Measurements from ENCODE around the gene HAP1. TPM values are rescaled to one million over a fixed set of nuclear protein-coding genes. Genes with fewer than 3 reads are reported as not detected.

HAP1 gene
- total RNA-seq, 1 experiment from 2014 or later: 3.2 TPM

- peak overlapping the region; percentile 92 for H3K27ac Mint-ChIP-seq (ENCODE audit: unreplicated experiment)
- DNase-seq: no peak
- peak overlapping the region; percentile 64 for H3K4me3 Mint-ChIP-seq (ENCODE audit: unreplicated experiment)
- Histone ChIP-seq H3K9me3 (no peaks in the 10 kb centered on the region), H3K36me3 (ENCODE audit: control insufficient read depth, insufficient read depth, low read length) (peaks cover 17% of the 10 kb centered on the region), H3K27me3 (replicated peaks; ENCODE audit: control insufficient read depth, insufficient read depth, low read length) (no peaks in the 10 kb centered on the region), H3K4me1 (peaks cover 74% of the 10 kb centered on the region), H3K4me3 (ENCODE audit: low read depth, low read length) (no peak overlapping the region)
- TF ChIP-seq CTCF (IDR thresholded peaks at IDR 0.05; ENCODE audit: insufficient read depth in 1 of 2, low read depth in 1 of 2, low read length in 1 of 2, severe bottlenecking in 1 of 2, unreplicated experiment in 1 of 2): no peak
- no peaks in the 10 kb centered on the region for H3K9me3 Mint-ChIP-seq (ENCODE audit: unreplicated experiment)
- H3K36me3 Mint-ChIP-seq (ENCODE audit: insufficient read depth, unreplicated experiment): peaks cover 97% of the 10 kb centered on the region
- H3K27me3 Mint-ChIP-seq (ENCODE audit: insufficient read depth, unreplicated experiment): no peaks in the 10 kb centered on the region
- ChIA-PET CTCF (interaction anchor here (0.8 to 1.6 kb wide), 6 partner anchors 11 to 38 kb away, joined by 3 to 12 read pairs (median 4); partner anchors contain the start of genes JUP and P3H4), POLR2A (interaction anchor here (0.6 to 3.0 kb wide), 5 partner anchors 8 to 39 kb away, joined by 3 to 24 read pairs (median 4); partner anchors contain the start of genes FKBP10, JUP and P3H4)
- H3K4me1 Mint-ChIP-seq (ENCODE audit: low read depth, unreplicated experiment): peaks cover 41% of the 10 kb centered on the region
- intact Hi-C loops (cut with micrococcal nuclease; ENCODE audit: unreplicated experiment): no loop called here
- BruUV-seq (replicated peaks): no TSS peak
Measured at GRCh38 chr17:41773731-41774193, 39.3 kb upstream of the HAP1 start.

GRCh38 chr17:41773190-41773588 lies 38.7 kb upstream of the HAP1 start:
- no peaks in the 10 kb centered on the region for H3K9me3 ChIP-seq
- H3K36me3 Mint-ChIP-seq (ENCODE audit: insufficient read depth, unreplicated experiment): peaks cover 97% of the 10 kb centered on the region
- peaks cover 19% of the 10 kb centered on the region for H3K36me3 ChIP-seq (ENCODE audit: control insufficient read depth, insufficient read depth, low read length)

More at GRCh38 chr17:41773190-41773588, 38.7 kb upstream of the HAP1 start:
- peak; percentile 81 to 92 for DNase-seq
- peaks cover 41% of the 10 kb centered on the region for H3K4me1 Mint-ChIP-seq (ENCODE audit: low read depth, unreplicated experiment)
- intact Hi-C loops (cut with micrococcal nuclease; ENCODE audit: unreplicated experiment): no loop called here
- H3K27ac Mint-ChIP-seq (ENCODE audit: unreplicated experiment): peak overlapping the region; percentile 92
- peak overlapping the region; percentile 20; the same call in 1 of the 2 replicates for H3K4me3 ChIP-seq (ENCODE audit: low read depth, low read length)
- ChIA-PET CTCF (interaction anchor here (0.6 to 1.4 kb wide), 6 partner anchors 8 to 28 kb away, joined by 3 to 12 read pairs (median 5); partner anchors contain the start of gene JUP), POLR2A (interaction anchor here (0.6 to 3.0 kb wide), 5 partner anchors 9 to 39 kb away, joined by 3 to 24 read pairs (median 4); partner anchors contain the start of genes FKBP10, JUP and P3H4)
- H3K9me3 Mint-ChIP-seq (ENCODE audit: unreplicated experiment): no peaks in the 10 kb centered on the region
- no peak for TF ChIP-seq CTCF (IDR thresholded peaks at IDR 0.05; ENCODE audit: insufficient read depth in 1 of 2, low read depth in 1 of 2, low read length in 1 of 2, severe bottlenecking in 1 of 2, unreplicated experiment in 1 of 2)
- H3K27me3 ChIP-seq (replicated peaks; ENCODE audit: control insufficient read depth, insufficient read depth, low read length): no peaks in the 10 kb centered on the region
- BruUV-seq (replicated peaks): no TSS peak
- H3K4me1 ChIP-seq: peaks cover 68% of the 10 kb centered on the region
- H3K4me3 Mint-ChIP-seq (ENCODE audit: unreplicated experiment): peak overlapping the region; percentile 64
- no peaks in the 10 kb centered on the region for H3K27me3 Mint-ChIP-seq (ENCODE audit: insufficient read depth, unreplicated experiment)

Data from Caco-2 (cell line).